Right lobe of liver (tissue), 4 donors: ENCODE data around the gene ADH5.

Experiments
- CTCF ChIP-seq, 4 donors: fragments of 200-600 bp in 3 of 4; fragments of 450-650 bp in 1 of 4; IDR thresholded peaks; one replicate each; pipeline versions ENCODE4 v1.5.1 to v1.8.0; 2016 to 2022; ENCODE audit warnings: antibody characterized with exemption in 4 of 4, mild to moderate bottlenecking in 2 of 4
- POLR2A ChIP-seq: fragments of 450-650 bp; IDR thresholded peaks from one replicate; pipeline ENCODE4 v1.6.1; 2017; ENCODE audit warnings: antibody characterized with exemption, mild to moderate bottlenecking
- donor health status: DM: no; HTN: no; CAD: no.
- donor health status: DM: no; HTN: no; CAD: no.
- donor health status: DM: no; HTN: yes; CAD: no.

DNA sequence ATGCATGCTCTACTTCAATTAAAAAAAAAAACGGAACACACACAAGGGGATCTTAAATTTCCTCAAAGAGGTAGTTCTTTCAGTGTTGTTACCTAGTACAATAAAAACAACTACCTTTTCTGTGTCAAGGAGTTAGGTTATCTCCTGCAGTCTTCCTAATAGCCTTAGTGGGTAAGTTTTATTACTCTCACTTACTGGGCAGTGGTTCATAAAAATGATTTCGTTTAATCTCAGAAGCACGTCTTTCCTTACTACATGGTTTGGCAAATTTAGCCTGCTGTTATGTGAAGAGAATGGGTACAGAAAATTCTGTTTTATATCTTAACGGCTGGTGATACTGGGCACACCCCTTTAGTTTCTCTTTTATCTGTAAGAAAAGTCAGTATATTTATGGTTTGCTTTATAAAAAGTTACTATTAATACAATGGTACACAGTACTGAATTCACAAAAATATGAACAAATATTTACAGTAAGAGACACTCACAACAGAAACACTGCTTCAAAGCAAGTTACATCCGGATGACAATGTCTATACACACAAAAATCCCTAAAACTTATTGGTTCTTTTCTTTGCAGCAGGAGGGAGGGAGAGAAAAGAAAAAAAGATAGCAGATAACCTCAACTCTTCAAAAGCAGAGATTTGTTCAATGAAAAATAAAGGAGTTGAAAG, 8.8 kb downstream of the ADH5 start:
- TF ChIP-seq POLR2A (no peak), CTCF (IDR thresholded peaks at IDR 0.05) (no peak)
